Liver (tissue), 3 donors: ENCODE results near the gene FAAP100.

Source experiments
- JUND ChIP-seq, 2 donors: IDR thresholded peaks; 2 replicates each; pipeline ENCODE4 v1.6.1; 2016; ENCODE audit warnings: antibody characterized with exemption in 2 of 2
- TF ChIP-seq, protein P1 (sequence below): IDR thresholded peaks from 2 replicates; pipeline ENCODE4 v1.6.1; 2016; ENCODE audit warnings: antibody characterized with exemption
- TF ChIP-seq, protein P2 (sequence below): fragments of 150-350 bp; IDR thresholded peaks from 2 replicates; pipeline ENCODE4 v1.5.1; 2017; ENCODE audit warnings: improper control_type of control experiment, low read depth, low read length; ENCODE audit not compliant: missing input control
- donor health status: healthy.
- donor health status: healthy.

DNA sequence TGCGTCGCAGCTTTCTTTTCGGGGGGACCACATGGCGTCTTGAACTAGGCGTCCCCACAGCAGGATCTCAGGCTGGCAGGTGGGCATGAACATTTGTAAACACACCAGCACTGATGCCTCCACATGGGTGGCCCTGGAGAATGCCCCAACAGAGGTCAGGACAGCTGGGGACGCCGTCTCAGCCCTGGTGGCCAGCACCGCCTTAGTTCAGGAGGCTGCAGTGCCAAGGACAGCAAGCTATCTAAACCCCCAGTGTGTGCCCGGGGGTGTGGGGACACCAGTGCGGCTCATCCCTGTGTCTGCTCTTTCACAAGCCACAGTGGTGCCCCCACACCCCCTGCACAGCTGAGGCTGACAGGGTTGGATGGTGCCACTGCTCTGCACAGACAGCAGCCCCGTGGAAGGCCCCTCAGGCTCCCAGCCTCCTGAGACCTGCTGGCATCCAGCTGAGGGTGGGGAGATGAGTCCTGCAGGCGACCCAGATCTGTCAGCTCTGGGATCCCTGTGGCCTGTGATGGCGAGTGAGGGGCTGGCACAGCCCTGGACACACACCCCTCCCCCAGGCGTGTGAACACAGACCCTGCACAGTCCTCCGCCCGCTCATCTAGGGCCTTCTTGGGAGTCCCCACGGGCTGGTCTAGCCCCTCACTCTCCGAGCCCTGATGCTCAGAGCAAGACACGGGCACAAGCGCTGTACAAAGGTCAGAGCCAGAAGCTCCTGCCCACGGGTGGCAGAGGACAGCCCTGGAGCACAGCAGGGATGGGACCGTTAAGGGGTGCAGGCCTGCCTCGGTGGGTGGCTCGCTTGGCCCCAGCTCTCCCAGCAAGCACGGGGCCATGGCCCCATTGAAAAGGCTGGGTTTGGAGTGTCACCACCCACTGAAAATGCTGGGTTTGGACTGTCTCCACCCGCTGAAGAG, 13.2 kb downstream of the FAAP100 start:
- TF ChIP-seq, protein P1, sequence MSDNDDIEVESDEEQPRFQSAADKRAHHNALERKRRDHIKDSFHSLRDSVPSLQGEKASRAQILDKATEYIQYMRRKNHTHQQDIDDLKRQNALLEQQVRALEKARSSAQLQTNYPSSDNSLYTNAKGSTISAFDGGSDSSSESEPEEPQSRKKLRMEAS = no peak
- no peak for TF ChIP-seq JUND (IDR thresholded peaks at IDR 0.05)
- TF ChIP-seq, protein P2, sequence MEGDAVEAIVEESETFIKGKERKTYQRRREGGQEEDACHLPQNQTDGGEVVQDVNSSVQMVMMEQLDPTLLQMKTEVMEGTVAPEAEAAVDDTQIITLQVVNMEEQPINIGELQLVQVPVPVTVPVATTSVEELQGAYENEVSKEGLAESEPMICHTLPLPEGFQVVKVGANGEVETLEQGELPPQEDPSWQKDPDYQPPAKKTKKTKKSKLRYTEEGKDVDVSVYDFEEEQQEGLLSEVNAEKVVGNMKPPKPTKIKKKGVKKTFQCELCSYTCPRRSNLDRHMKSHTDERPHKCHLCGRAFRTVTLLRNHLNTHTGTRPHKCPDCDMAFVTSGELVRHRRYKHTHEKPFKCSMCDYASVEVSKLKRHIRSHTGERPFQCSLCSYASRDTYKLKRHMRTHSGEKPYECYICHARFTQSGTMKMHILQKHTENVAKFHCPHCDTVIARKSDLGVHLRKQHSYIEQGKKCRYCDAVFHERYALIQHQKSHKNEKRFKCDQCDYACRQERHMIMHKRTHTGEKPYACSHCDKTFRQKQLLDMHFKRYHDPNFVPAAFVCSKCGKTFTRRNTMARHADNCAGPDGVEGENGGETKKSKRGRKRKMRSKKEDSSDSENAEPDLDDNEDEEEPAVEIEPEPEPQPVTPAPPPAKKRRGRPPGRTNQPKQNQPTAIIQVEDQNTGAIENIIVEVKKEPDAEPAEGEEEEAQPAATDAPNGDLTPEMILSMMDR = no peak
